OCI-LY7 (cell line): ENCODE measurements around the gene SLC25A21. TPM values are rescaled to one million over a fixed set of nuclear protein-coding genes. Genes with fewer than 3 reads are reported as not detected.

Experiments used
- BruUV-seq: library from RNA; stranded (reverse); fragments of 400-500 nt; replicated peaks from 2 replicates; lab custom pipeline; 2021; lab: Mats Ljungman, UMichigan
- CTCF ChIA-PET: fragments of 300-600 bp; sonication (Branson Sonifier 250); formaldehyde crosslinking; loops from one replicate; lab custom pipeline; 2022; ENCODE audit warnings: antibody characterized with exemption; ENCODE audit not compliant: unreplicated experiment; lab: Charles Lee
- POLR2A ChIA-PET: fragments of 300-600 bp; sonication (Branson Sonifier 250); formaldehyde crosslinking; loops from one replicate; lab custom pipeline; 2022; ENCODE audit warnings: antibody characterized with exemption; lab: Charles Lee
- DNase-seq: peaks from one replicate; pipeline ENCODE4 v3.0.0-alpha.2; 2015; ENCODE audit warnings: low spot score
- H2AFZ ChIP-seq: fragments of 200-600 bp; sonication (generic), shearing (Covaris generic); 2 replicates; pipeline ENCODE4 v1.6.1; 2014; ENCODE audit warnings: mild to moderate bottlenecking, antibody characterized with exemption, low read length, moderate library complexity
- H3K27ac ChIP-seq: fragments of 200-600 bp; sonication (generic); 2 replicates; pipeline ENCODE4 v1.5.1; 2014; ENCODE audit warnings: mixed run types, low read depth, mild to moderate bottlenecking, moderate library complexity, low read length, inconsistent platforms; ENCODE audit not compliant: poor library complexity, severe bottlenecking
- H3K36me3 ChIP-seq: fragments of 200-600 bp; sonication (generic); 2 replicates; pipeline ENCODE4 v1.6.1; 2014; ENCODE audit warnings: mild to moderate bottlenecking, antibody characterized with exemption, low read length, moderate library complexity, mixed read lengths; ENCODE audit not compliant: insufficient read depth
- H3K4me1 ChIP-seq: fragments of 200-600 bp; sonication (generic); 2 replicates; pipeline ENCODE4 v1.5.1; 2014; ENCODE audit warnings: mild to moderate bottlenecking, low read length; ENCODE audit not compliant: insufficient read depth, poor library complexity, severe bottlenecking
- H3K4me2 ChIP-seq: fragments of 200-600 bp; sonication (generic); 2 replicates; pipeline ENCODE4 v1.6.1; 2014; ENCODE audit warnings: mild to moderate bottlenecking, low read length
- H3K4me3 ChIP-seq: fragments of 200-600 bp; sonication (generic); 2 replicates; pipeline ENCODE4 v1.5.1; 2014; ENCODE audit warnings: mild to moderate bottlenecking, low read depth, low read length; ENCODE audit not compliant: poor library complexity, severe bottlenecking
- H3K79me2 ChIP-seq: fragments of 200-600 bp; sonication (generic); 2 replicates; pipeline ENCODE4 v1.6.1; 2016; ENCODE audit warnings: low read depth, mild to moderate bottlenecking, low read length, moderate library complexity, mixed read lengths; ENCODE audit not compliant: insufficient read depth
- H3K9me2 ChIP-seq: fragments of 200-600 bp; sonication (generic); 2 replicates; pipeline ENCODE4 v1.6.1; 2016; ENCODE audit warnings: mild to moderate bottlenecking, low read length, mixed read lengths; ENCODE audit not compliant: insufficient read depth
- H3K9me3 ChIP-seq: fragments of 200-600 bp; sonication (generic); 2 replicates; pipeline ENCODE4 v1.6.1; 2014; ENCODE audit warnings: mild to moderate bottlenecking, mixed run types, low read length, mixed read lengths
- H4K20me1 ChIP-seq: fragments of 200-600 bp; sonication (generic); 2 replicates; pipeline ENCODE4 v1.6.1; 2014; ENCODE audit warnings: mild to moderate bottlenecking, antibody characterized with exemption, low read length, moderate library complexity, mixed read lengths; ENCODE audit not compliant: insufficient read depth
- EZH2phosphoT487 ChIP-seq: fragments of 200-600 bp; sonication (generic); IDR thresholded peaks from 2 replicates; pipeline ENCODE4 v1.6.1; 2018; ENCODE audit warnings: low read depth, borderline replicate concordance, mild to moderate bottlenecking, mixed run types, antibody characterized with exemption, low read length, moderate library complexity, mixed read lengths
- intact Hi-C: fragments of 100-400 bp; cut with micrococcal nuclease; formaldehyde crosslinking; loops from one replicate; pipeline ENCODE4 v1.10.0; 2022; ENCODE audit not compliant: unreplicated experiment
- total RNA-seq, 2 experiments: library from RNA; depleted of rRNA in 1 of 2; stranded (reverse); fragments of >200 nt in 1 of 2; shearing (Covaris generic) in 1 of 2; gene quantifications; 2 replicates each; pipeline ENCODE4 v1.2.3, GENCODE V29; 2014 to 2022
- TF ChIP-seq, protein P1 (sequence below): fragments of 200-600 bp; sonication (generic); conservative IDR thresholded peaks from 2 replicates; pipeline ENCODE4 v1.5.1; 2014; ENCODE audit warnings: mild to moderate bottlenecking, antibody characterized with exemption, low read length, moderate library complexity, mixed read lengths

The SLC25A21 gene
- total RNA-seq, 2 experiments from 2014 or later = not detected

DNA sequence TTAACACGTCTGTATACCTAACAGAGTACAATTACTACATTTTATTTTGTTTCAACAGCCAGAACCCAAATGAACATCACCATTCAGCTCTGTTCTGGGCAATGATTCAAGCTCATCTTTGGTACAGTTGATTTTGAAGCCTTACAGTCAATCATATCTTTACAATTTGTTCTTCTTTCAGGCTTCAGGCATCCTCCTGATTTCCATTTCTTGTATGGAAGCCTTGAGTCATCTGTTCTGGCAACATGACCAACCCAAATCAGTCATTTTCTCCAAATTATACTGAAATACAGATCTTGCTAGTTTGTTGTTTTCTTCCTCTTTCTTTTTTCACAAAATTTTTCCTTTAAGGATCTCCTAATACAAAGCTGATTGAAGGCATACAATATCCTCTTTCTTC is 430.5 kb downstream of the SLC25A21 start:
- DNase-seq = no peak
- Histone ChIP-seq H3K9me3 (no peaks in the 10 kb centered on the region), H3K27ac (no peak overlapping the region), H3K4me1 (no peaks in the 10 kb centered on the region), H3K4me2 (no peak overlapping the region), H3K4me3 (no peak overlapping the region), H3K9me2 (no peaks in the 10 kb centered on the region), H3K36me3 (no peaks in the 10 kb centered on the region), H2AFZ (no peak overlapping the region), H3K79me2 (no peaks in the 10 kb centered on the region), H4K20me1 (no peaks in the 10 kb centered on the region)
- intact Hi-C loops = no loop called here
- ChIA-PET CTCF (no interaction called here), POLR2A (no interaction called here)
- no TSS peak for BruUV-seq
- no peak for TF ChIP-seq EZH2phosphoT487
- TF ChIP-seq, protein P1, sequence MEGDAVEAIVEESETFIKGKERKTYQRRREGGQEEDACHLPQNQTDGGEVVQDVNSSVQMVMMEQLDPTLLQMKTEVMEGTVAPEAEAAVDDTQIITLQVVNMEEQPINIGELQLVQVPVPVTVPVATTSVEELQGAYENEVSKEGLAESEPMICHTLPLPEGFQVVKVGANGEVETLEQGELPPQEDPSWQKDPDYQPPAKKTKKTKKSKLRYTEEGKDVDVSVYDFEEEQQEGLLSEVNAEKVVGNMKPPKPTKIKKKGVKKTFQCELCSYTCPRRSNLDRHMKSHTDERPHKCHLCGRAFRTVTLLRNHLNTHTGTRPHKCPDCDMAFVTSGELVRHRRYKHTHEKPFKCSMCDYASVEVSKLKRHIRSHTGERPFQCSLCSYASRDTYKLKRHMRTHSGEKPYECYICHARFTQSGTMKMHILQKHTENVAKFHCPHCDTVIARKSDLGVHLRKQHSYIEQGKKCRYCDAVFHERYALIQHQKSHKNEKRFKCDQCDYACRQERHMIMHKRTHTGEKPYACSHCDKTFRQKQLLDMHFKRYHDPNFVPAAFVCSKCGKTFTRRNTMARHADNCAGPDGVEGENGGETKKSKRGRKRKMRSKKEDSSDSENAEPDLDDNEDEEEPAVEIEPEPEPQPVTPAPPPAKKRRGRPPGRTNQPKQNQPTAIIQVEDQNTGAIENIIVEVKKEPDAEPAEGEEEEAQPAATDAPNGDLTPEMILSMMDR = no peak

DNA sequence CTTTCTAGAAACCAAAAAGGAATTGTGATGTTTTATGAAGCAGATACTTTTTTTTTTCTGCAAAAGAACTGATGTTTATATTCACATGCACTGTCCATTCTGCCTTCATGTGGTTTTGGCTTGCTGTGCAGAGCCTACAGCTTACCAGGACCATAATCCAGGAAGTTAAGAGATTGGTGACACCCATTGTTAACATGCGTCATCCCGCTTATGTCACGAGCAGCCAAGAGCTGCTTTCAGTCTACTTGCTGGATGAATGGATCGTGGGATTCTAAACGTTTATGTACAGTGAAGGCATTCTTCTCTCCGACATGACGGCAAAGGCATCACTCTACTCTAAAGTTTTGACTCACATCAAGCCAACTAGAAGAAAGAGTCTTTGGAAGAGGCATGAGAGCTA is 434.1 kb downstream of the SLC25A21 start:
- DNase-seq = no peak
- no peak overlapping the region for H3K4me3 ChIP-seq
- ChIA-PET POLR2A (interaction anchor here (0.8 kb wide), 1 partner anchor 15 kb away, joined by 3 read pairs; no protein-coding TSS in a partner anchor), CTCF (no interaction called here)
- H4K20me1 ChIP-seq = no peaks in the 10 kb centered on the region
- H3K9me2 ChIP-seq = no peaks in the 10 kb centered on the region
- TF ChIP-seq, protein P1 = no peak
- no peak for TF ChIP-seq EZH2phosphoT487
- H3K27ac ChIP-seq = no peak overlapping the region
- H3K4me2 ChIP-seq = no peak overlapping the region
- H3K4me1 ChIP-seq = no peaks in the 10 kb centered on the region
- no peak overlapping the region for H2AFZ ChIP-seq
- no TSS peak for BruUV-seq
- H3K79me2 ChIP-seq = no peaks in the 10 kb centered on the region
- no peaks in the 10 kb centered on the region for H3K36me3 ChIP-seq
- no peaks in the 10 kb centered on the region for H3K9me3 ChIP-seq
- intact Hi-C loops = no loop called here

DNA sequence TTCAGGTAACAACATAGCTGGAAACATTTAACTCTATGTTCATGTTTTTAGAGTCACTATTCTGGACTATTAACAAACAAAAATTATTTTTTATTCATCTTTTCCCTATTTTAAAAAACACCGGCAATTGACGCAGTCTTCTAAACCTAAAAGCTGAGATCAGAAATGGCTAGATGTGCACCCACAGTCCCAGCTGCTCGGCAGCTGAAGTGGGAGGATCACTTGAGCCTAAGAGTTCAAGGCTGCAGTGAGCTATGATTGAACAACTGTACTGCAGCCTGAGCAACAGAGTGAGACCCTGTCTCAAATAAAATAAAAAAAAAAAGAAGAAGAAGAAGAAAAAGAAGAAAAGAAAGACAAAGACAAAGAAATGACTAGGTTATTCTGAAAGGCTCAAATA is 446.3 kb downstream of the SLC25A21 start:
- no peaks in the 10 kb centered on the region for H3K4me1 ChIP-seq
- no peaks in the 10 kb centered on the region for H3K79me2 ChIP-seq
- CTCF ChIA-PET = no interaction called here
- intact Hi-C loops = no loop called here
- POLR2A ChIA-PET = interaction anchor here (1.1 kb wide), 1 partner anchor 23 kb away, joined by 4 read pairs; no protein-coding TSS in a partner anchor
- no peak overlapping the region for H3K4me3 ChIP-seq
- no peak for TF ChIP-seq EZH2phosphoT487
- TF ChIP-seq, protein P1 = no peak
- no peak overlapping the region for H2AFZ ChIP-seq
- H3K36me3 ChIP-seq = no peaks in the 10 kb centered on the region
- no peak overlapping the region for H3K4me2 ChIP-seq
- no peak for DNase-seq
- H4K20me1 ChIP-seq = no peaks in the 10 kb centered on the region
- H3K9me3 ChIP-seq = no peaks in the 10 kb centered on the region
- H3K27ac ChIP-seq = no peak overlapping the region
- no peaks in the 10 kb centered on the region for H3K9me2 ChIP-seq
- no TSS peak for BruUV-seq
